IPS-20b (cell line): Measurements from ENCODE around the gene CCDC141.

Experiments
- H3K27ac ChIP-seq: one replicate; pipeline ENCODE4 v1.5.1; 2013; ENCODE audit warnings: low read length
- H3K27me3 ChIP-seq: 2 replicates; pipeline ENCODE4 v1.6.1; 2013; ENCODE audit warnings: mild to moderate bottlenecking, low read length, inconsistent platforms; ENCODE audit not compliant: insufficient read depth
- H3K36me3 ChIP-seq: 2 replicates; pipeline ENCODE4 v1.6.1; 2013; ENCODE audit warnings: low read depth, mild to moderate bottlenecking, inconsistent platforms, low read length, moderate library complexity; ENCODE audit not compliant: insufficient read depth
- H3K4me1 ChIP-seq: 2 replicates; pipeline ENCODE4 v1.6.1; 2013; ENCODE audit warnings: mild to moderate bottlenecking, control low read depth, inconsistent platforms, low read length, moderate library complexity; ENCODE audit not compliant: insufficient read depth
- H3K4me3 ChIP-seq: 2 replicates; pipeline ENCODE4 v1.5.1; 2013; ENCODE audit warnings: mild to moderate bottlenecking, low read length, inconsistent platforms
- H3K9ac ChIP-seq: 2 replicates; pipeline ENCODE4 v1.6.1; 2013; ENCODE audit warnings: low read depth, mild to moderate bottlenecking, inconsistent platforms, low read length, moderate library complexity
- H3K9me3 ChIP-seq: 2 replicates; pipeline ENCODE4 v1.6.1; 2013; ENCODE audit warnings: mild to moderate bottlenecking, low read depth, low read length, inconsistent platforms; ENCODE audit not compliant: insufficient read depth

The CCDC141 gene

DNA sequence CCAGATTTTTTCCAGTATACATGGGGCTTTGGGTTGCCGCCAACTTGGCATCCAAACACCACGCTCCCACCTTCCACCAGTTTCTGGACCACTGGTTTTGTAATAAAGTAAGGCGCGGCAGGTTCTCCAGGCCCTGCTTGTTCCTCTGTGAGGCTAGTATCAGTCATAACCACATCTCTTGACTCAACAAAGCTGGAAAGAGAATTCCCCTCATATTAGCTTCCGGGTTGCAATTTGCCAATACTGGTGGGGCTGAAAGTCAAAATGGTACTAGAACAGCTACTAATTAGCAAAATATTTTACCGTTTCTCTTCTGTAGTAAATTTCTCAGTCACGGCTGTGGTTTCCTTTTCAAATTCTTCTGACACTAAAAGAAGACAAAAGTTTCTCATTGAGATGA lies 267.7 kb downstream of the CCDC141 start:
- Histone ChIP-seq H3K27me3 (no peaks in the 10 kb centered on the region), H3K9ac (no peak overlapping the region), H3K27ac (no peak overlapping the region), H3K4me3 (no peak overlapping the region), H3K4me1 (no peaks in the 10 kb centered on the region), H3K9me3 (no peaks in the 10 kb centered on the region), H3K36me3 (no peaks in the 10 kb centered on the region)
